Fibroblast of peridontal ligament (primary cell): ENCODE measurements around the gene DOCK3.
A peak's percentile ranks its signal among the peaks of the same experiment; 100 is the strongest.
"Not testable (repeated sequence)": the region's sequence is repeated elsewhere in the genome, so short reads cannot be mapped to it uniquely, and the experiment has no call there.

ENCODE experiments used
- DNase-seq: peaks from one replicate; pipeline ENCODE4 v3.0.0-alpha.2; 2010; ENCODE audit errors: extremely low read depth

The DOCK3 gene

DNA sequence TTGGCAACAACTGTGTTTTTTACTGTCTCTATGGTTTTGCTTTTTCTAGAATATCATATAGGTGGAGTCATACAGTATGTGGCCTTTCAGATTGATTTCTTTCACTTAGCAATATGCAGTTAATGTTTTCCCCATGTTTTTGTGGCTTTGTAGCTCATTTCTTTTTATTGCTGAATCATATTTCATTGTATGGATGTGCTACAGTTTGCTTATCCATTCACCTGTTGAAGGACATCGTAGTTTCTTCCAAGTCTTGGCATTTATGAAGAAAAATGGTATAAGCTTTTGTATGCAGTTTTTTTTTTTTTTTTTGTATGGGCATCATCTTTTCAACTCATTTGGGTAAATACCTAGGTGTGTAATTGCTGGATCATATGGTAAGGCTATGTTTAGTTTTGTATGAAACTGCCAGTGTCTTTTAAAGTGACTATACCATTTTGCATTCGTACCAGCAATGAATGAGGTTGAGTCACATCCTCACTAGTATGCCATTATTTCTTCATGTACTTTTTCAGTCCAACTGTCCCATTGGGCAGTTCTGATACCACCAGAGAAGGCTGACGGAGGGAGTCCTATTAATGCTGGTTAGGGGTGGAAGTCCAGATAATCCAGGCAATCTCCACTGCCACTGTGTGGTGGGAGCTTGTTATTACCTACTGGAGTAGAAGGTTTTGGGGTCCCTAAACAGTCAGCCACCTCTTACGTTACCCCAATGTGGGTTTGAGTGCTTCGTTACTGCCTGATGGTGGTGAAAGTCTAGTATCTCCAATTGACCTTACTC is 210.5 kb downstream of the DOCK3 start:
- no peak for DNase-seq

DNA sequence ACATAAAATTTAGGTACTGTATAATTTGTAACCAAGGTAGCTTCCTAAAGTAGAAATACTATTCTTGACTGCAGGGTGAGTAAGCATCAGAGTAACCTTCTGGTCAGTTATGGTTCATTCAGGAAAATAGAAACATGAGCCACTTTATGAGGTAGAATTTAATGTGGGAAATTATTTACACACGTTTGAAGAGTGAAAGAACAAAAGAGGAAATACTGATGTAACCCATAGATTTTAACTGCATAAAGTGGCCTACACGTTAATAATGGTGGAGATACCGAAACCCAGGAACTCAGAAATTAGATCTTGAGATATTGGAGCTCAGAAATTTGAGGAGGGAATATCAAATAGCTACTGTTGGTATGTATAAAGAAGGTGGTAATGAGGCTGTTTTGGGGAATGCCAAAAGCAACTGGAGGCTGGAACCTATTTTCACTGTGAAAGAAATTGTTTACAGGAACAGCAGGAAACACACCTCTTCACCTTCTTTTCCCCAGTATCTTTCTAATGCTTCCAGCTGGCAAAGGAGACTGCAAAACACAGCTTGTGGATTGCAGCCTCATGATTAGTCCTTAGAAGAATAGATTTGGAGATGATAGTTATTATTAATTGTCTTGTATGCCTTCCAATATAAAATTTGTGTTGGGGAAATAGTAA is 216.1 kb downstream of the DOCK3 start:
- DNase-seq, result no peak

DNA sequence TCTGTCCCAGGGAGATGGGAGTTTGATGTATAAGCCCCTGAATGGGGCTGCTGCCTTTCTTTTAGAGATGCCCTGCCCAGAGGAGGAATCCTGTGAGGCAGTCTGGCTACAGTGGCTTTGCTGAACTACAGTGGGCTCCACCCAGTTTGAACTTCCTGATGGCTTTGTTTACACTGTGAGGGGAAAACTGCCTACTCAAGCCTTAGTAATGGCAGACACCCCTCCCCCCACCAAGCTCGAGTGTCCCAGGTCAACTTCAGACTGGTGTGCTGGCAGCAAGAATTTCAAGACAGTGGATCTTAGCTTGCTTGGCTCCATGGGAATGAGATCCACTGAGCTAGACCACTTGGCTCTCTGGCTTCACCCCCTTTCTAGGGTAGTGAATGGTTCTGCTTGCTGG is 226.4 kb downstream of the DOCK3 start:
- DNase-seq, result not testable (repeated sequence)

DNA sequence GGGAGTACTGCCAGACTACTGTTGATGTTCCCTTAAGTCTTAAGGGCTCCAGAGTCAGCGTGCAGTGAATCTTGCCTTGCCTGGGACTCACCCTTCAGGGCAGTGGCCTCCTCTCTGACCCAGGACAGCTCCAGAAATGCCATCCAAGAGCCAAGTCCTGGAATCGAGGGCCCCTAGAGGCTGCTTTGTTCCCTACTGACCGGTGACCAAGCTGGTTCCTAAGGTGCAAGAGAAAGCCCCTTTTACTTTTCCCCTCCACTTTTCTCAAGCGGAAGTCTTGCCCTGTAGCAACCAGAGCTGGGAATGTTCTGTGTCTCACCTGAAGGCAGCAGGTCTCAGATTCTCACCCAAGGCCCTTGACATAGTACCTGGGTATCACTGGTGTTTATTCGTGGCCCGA is 238.0 kb downstream of the DOCK3 start:
- DNase-seq, result no peak

DNA sequence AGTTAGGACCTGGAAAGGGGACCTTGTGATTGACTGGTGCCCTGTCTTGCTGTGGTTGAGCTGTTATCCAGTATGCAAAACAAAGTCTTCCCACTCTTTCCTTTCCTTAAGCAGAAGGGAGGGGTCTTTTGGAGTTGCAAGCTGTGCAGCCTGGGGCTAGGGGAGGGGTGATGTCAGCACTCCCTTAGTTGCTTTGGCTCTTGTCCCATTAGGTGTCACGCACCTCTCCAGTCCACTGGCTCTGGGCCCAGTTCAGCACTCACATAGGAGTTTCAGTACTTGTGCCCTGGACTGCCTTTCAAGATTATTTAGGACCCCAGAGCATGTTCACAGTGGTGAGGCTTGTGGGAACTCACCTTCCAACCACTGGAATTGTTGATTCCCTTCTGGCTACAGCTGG is 238.5 kb downstream of the DOCK3 start:
- no peak for DNase-seq

DNA sequence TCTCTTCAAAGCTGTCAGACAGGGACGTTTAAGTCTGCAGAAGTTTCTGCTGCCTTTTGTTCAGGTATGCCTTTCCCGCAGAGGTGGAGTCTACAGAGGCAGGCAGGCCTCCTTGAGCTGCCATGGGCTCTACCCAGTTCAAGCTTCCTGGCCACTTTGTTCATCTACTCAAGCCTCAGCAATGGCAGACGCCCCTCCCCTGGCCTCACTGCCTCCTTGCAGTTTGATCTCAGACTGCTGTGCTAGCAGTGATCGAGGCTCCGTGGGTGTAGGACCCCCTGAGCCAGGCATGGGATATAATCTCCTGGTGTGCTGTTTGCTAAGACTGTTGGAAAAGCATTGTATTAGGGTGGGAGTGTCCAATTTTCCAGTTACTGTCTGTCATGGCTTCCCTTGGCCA is 247.3 kb downstream of the DOCK3 start:
- not testable (repeated sequence) for DNase-seq

DNA sequence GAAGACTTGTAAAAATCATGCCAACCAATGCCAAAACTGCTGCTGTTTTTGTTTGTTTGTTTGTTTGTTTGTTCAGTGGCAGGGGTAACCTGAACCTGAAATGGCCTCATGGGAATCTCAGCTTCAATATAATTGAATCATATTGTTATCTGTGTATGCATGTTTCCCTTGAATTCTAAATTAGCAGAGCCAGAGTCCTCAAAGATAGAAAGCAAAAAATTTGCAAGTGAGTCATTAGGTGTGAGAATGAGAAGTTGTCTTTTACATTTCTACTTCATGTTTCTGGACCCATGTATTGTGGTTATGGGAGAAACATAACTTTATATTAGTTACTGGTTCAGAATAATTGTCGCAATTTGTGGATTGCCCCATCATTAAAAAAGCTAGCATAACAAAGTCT is 249.2 kb downstream of the DOCK3 start:
- no peak for DNase-seq

DNA sequence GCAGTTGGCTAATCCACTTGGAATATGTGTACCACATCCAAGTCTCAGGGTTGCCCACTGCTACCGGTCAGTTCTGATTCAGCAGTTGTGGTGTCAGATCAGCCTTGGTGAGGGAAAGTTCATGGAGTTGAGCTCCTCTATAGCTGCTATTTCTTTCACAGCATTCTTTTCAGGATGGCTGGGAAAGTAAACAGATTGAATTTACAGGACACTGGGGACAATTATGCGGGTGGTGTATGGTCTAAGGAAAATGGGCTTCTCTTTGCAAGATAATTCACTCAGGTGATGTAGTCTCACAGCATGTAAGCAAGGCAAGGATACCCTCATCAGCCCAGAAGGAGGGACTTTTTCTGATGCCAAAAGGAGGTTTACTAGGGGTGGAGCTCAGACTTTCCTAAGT is 249.9 kb downstream of the DOCK3 start:
- no peak for DNase-seq

DNA sequence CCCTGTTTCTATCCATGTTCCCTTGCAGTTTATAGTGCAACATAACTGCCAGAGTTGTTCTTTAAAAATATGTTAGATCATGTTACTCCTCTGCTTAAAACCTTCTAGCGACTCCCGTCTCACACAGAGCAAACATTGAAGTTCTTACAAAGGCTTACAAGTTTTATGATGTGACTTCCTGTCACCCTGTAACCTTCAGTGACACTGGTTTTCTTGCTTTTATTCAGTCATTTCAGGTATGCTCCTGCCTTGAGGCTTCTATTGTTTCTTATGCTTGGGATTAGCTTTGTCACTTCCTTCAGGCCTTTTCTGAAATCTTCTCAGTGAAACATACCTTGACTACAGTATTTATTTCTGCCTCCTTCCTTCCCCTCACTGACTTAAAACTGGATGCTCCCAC is 252.1 kb downstream of the DOCK3 start:
- DNase-seq, result no peak

DNA sequence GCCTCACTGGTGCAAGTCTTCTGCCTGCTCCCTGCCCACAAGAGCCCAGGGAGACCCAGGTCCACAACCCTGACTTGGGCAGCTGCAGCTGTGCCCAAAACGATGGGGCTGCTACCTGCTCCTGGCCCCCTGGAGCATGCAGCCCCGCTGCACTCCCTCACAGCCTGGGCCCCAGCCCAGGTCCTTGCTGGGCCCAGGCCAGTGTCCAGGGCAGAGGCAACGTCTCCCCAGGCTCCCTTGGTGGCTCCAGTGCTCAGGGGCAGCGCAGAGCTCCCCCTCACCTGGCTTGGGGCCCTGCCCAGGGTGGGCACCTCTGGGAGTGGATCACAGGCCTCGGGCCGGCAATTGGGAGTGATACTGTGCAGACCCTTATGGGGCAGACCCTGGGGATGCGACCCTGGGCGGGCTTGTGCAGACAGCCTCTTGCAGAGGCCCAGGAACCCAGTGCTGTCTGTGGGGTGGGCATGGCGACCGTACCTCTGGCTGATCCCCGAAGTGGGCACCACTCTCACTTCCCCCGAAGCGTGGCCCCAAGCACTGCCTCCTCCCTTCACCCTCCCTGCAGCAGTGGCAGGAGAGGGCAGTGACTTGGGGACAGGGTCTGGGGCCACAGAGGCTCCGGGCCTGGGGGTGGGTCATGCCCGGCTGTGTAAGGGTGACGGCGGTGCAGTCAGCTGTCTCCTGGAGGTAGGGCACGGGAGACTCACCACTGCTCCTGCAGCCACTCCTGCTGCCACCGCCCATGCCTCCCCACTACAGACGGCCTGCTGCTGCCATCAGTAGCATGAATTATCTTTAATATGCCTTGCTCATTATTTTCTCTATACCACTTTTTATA is 255.9 kb downstream of the DOCK3 start:
- no peak for DNase-seq

DNA sequence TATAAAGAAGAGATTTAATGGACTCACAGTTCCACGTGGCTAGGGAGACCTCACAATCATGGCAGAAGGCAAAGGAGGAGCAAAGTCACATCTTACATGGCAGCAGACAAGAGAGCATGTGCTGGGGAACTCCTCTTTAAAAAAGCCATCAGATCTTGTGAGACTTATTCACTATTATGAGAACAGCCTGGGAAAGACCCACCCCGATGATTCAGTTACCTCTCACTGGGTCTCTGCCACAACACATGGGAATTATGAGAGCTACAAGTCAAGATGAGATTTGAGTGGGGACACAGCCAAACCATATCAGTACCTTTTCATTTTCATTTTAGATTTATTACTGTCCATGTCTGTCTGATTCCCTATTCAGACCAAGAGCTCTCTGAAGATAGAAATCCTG is 258.2 kb downstream of the DOCK3 start:
- DNase-seq, result not testable (repeated sequence)

DNA sequence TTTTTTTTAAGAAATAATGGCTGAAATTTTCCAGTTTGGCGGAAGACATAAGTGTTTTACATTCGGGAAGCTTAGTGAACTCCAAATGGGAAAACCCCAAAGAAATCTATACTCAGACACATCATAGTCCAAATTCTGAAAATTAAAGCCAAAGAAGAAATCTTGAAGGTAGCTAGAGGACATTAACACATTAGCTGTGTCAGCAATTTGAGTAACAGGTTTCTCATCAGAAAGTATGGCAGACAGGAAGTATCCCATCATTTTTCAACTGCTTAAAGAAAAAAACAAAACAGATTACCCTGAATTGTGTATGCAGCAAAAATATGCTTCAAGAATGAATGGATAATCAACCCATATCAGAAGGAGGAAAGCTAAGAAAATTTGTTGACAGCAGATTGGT is 261.7 kb downstream of the DOCK3 start:
- DNase-seq, result no peak

DNA sequence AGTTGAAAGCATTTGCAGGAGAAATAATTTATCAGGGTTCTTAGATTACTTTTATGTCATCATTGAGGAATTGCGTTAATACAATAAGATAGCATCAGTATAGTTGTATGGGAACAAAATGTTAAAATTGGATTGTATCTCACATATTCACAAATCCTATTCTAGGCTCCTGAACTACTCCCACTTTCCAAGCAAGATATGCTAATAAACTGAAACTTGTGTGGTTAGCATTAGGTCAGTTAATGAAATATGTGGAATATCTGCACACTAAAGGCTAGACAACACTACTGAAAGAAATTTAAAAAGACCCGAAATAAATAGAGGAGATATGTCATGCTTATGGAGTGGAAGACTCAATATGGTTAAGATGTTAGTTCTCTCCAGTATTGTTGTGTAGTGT is 272.7 kb downstream of the DOCK3 start:
- DNase-seq, result no peak

DNA sequence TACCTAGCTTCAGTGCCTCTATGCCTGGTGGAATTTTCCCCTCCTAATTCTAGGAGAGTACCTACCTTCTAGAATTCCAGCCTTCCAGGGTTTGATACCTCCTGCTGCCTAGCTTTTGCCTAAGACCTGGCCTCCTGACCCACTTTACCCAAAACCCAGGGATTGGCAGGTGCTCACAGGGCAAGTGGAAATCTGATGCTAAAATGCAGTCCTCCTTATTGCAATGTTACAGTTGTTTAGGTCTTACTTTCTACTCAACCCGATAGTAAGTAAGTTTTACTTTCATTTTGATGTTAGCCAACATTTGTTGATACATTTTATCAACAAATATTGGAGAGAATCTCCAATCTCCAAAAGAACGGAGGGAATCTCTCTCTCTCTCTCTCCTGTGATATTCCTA is 275.9 kb downstream of the DOCK3 start:
- DNase-seq, result no peak

DNA sequence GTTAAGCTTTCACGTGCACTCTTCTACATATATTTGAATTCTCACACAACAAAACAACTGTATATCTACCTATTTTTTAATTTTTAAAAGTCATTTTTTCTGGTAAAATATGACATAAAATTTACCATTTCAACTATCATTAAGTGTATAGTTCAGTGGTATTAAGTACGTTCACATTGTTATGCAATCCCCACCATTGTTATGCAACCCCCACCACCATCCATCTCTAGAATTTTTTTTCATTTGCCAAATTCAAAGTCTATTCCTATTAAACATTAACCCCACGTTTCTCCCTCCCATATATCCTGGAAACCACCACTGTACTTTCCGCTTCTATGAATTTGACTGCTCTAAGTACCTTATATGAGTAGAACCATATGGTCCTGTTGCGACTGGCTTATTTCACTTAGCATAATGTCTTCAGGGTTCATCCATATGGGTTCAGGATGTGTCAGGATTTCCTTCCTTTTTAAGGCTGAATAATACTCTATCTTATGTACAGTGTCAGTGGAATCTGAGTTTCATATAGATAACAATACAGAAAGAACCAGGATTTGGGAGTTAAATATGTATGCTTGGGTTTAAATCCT is 279.2 kb downstream of the DOCK3 start:
- DNase-seq, result no peak

DNA sequence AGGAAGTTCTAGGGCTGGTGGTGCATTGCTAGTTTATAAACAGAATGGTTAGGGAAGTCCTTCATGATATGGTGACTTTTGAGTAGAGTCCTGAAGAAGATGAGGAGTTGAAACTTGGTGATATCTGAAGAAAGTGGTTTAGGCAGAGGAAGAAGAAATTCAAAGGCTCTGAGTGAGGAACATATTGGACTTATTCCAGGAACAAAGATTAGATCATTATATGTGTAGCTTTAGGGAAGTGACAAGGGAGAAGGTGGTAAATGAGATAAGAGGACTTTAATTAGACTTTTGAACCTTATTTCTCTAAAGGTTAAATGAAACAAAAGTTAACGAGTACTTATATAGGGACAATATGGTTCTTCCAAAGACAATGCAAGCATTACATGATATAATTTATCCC is 286.7 kb downstream of the DOCK3 start:
- no peak for DNase-seq

DNA sequence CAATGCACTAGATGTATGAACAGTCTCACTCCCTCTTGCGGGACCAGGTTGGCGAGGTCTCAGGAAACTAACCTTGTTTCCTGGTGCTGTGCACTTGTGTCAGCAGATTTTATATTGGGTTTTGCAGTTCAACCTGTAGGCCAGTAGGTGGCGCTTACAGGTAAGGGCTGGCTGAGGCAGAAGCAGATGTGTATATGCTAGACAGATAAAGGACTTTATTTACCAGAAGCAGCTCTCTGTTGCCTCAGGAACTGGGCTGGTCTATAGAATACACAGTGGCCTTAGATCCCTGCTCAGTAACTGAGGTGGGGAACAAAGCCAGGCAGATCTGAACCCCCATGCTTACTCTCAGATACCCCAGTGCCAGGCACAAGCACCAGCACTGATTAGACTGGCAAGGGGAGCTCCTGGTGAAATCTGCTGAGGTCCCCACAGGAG is 296.8 kb downstream of the DOCK3 start:
- DNase-seq, result peak; percentile 44

DNA sequence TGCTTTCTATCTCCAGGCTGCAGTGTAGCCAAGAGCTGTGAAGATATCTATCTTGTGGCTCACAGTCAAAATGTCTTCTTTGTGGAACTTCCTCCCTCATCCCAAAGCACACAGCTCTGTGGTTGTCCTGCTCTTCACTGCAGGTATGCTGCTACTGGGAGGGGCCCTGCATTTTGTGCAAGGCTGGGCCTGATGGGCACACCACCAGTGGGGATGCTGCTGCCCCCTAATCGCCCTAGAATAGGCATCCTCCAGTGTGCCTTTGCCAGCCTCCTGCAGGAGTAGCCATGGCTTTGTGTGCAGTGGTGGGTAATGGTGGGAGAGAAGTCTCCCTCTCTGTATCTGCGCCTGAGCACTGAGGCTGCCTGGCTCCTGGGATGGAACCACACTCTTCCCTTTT is 297.3 kb downstream of the DOCK3 start:
- no peak for DNase-seq

DNA sequence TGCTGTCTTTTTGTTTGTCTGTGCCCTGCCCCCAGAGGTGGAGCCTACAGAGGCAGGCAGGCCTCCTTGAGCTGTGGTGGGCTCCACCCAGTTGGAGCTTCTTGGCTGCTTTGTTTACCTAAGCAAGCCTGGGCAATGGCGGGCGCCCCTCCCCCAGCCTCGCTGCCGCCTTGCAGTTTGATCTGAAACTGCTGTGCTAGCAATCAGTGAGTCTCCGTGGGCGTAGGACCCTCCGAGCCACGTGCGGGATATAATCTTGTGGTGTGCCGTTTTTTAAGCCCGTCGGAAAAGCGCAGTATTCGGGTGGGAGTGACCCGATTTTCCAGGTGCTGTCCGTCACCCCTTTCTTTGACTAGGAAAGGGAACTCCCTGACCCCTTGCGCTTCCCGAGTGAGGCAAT is 303.9 kb downstream of the DOCK3 start:
- DNase-seq, result not testable (repeated sequence)

DNA sequence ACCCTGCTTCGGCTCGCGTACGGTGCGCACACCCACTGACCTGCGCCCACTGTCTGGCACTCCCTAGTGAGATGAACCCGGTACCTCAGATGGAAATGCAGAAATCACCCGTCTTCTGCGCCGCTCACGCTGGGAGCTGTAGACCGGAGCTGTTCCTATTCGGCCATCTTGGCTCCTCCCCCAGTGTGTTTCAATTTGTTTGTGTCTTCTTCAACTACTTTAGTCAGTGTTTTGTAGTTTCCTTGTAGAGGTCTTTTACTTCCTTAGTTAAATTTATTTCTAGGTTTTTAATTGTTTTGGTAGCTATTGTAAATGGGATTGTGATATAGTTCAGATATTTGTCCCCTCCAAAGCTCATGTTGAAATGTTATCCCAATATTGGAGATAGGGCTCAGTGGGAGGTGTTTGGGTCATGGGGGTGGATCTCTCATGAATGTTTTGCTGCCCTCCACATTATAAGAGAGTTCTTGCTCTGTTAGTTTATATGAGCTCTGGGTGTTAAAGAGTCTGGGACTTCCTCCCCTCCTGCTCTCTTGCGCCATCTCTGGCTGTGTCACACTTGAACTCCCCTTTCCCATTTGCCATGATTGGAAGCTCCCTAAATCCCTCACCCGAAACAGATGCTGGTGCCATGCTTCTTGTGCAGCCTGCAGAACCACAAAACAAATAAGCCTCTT is 304.4 kb downstream of the DOCK3 start:
- DNase-seq, result no peak

DNA sequence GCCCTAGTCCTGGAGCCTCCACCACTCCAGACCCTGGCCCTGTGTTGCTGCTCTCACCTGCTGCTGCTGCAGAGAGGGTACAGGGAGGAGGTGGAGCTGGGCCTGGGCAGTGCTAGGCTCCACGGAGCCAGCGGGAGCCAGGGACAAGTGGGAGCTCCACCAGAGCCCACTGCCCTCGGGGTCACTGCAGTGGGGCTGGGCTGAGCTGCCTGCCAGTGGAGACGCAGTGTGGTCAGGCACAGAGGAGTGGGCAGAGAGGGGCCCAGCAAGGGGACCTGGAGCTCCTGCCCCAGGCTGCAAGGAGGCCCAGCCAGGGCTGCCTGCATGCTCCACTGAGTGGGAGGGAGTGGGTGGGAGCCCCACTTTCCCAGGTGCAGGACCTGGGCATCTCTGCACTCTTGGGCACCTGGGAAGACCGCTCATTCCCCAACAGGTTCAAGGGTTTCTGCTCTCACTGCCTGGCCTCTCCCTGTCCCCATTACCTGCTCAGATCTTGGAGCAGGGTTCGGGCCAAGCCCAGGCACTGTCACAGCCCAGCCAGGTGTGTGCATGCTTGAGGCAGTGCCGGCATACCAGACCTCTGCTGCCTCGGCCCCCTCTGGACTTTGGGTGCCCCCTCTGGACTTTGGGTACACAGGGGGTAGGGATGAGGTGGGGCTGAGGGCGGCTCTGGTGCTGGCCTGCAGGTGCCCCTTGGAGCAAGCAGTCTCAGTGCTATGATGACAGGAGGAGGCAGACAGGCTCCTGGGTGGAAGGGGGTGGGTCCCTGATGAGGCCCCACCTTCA is 308.0 kb downstream of the DOCK3 start:
- no peak for DNase-seq
